ENCODE results near the gene NOTCH1. TPM values are rescaled to one million over a fixed set of nuclear protein-coding genes. Genes with fewer than 3 reads are reported as not detected.

Gene NOTCH1
- total and polyA plus RNA-seq, 2 of the 4 experiments (the other 2 are of a cell fraction), result 1.8 to 6.0 TPM

- Histone ChIP-seq H3K4me3 (ENCODE audit: insufficient read depth, low read depth, low read length) (no peak overlapping the region), H3K23ac (ENCODE audit: low read depth, low read length) (no peak overlapping the region), H3K9ac (ENCODE audit: low read depth, low read length) (no peak overlapping the region), H3K18ac (ENCODE audit: low read depth, low read length) (no peak overlapping the region), H3K27me3 (ENCODE audit: control insufficient read depth, insufficient read depth, low read length) (no peaks in the 10 kb centered on the region), H2AK5ac (ENCODE audit: low read depth, low read length) (peak overlapping the region; percentile 82; the same call in 1 of the 2 replicates), H3K79me1 (ENCODE audit: low read depth in 1 of 2, low read length in 2 of 2) (peaks cover 0 to 7% of the 10 kb centered on the region in 2 experiments; a peak in 1 of 4 replicates), H3K4me1 (ENCODE audit: control insufficient read depth, insufficient read depth, low read length) (peaks cover 21% of the 10 kb centered on the region), H4K5ac (ENCODE audit: low read depth, low read length) (no peak overlapping the region), H2BK5ac (ENCODE audit: low read depth, low read length, poor library complexity, severe bottlenecking) (no peak overlapping the region), H4K8ac (ENCODE audit: low read depth in 2 of 2, low read length in 2 of 2) (no peak overlapping the region), H3K9me1 (ENCODE audit: insufficient read depth, low read length) (peaks cover 24% of the 10 kb centered on the region), H3K27ac (ENCODE audit: insufficient read depth, low read length) (no peak overlapping the region), H2AFZ (replicated peaks; ENCODE audit: low read length, poor library complexity) (peak overlapping the region; percentile 70), H4K20me1 (ENCODE audit: insufficient read depth, low read length) (no peaks in the 10 kb centered on the region), H3K56ac (ENCODE audit: extremely low read depth, insufficient read depth, low read length) (no peak overlapping the region), H3K4ac (ENCODE audit: low read depth, low read length) (peak overlapping the region; percentile 35; the same call in 1 of the 2 replicates), H2BK15ac (ENCODE audit: low read depth, low read length) (peak overlapping the region; percentile 47; the same call in 1 of the 3 replicates), H3K36me3 (ENCODE audit: control insufficient read depth, insufficient read depth, low read length) (no peaks in the 10 kb centered on the region), H2BK120ac (ENCODE audit: low read depth, low read length) (peak overlapping the region; percentile 57; the same call in 1 of the 2 replicates), H2AK9ac (replicated peaks; ENCODE audit: low read depth, low read length, poor library complexity) (peak overlapping the region; percentile 55), H3K4me2 (ENCODE audit: low read depth, low read length) (no peak overlapping the region), H3K9me3 (ENCODE audit: control insufficient read depth, insufficient read depth, low read length) (no peaks in the 10 kb centered on the region), H2BK20ac (ENCODE audit: low read depth, low read length) (0 out of 2 replicates have a peak overlapping the region, but pooled peaks have one; percentile 6), H3K14ac (replicated peaks; ENCODE audit: low read depth, low read length) (no peak overlapping the region), H4K91ac (ENCODE audit: insufficient read depth, low read depth, low read length) (peak overlapping the region; percentile 66; the same call in 1 of the 2 replicates)
- DNase-seq (no peak), ATAC-seq (ENCODE audit: low read depth) (no peak)
- no TSS peak for BruUV-seq (replicated peaks)
- ChIA-PET CTCF (no interaction called here), POLR2A (ENCODE audit: unreplicated experiment) (no interaction called here)
- no peak for TF ChIP-seq CHD1 (IDR thresholded peaks at IDR 0.05; ENCODE audit: low read depth, low read length)
- TF ChIP-seq RCOR1 (IDR thresholded peaks at IDR 0.05; ENCODE audit: insufficient replicate concordance, low read length), result no peak
- no peak for TF ChIP-seq CTCF (conservative IDR thresholded peaks at IDR 0.05; ENCODE audit: low read depth, low read length)
- no peak for TF ChIP-seq CEBPB (IDR thresholded peaks at IDR 0.05; ENCODE audit: low read depth, low read length)
- TF ChIP-seq POLR2A (IDR thresholded peaks at IDR 0.05; ENCODE audit: low read depth, low read length), result no peak
- 78% methylated on average over 6 of the region's 26 CpGs; no CpG with 5 or more reads in 1 of the 2 experiments for WGBS, 2 experiments (ENCODE audit: extremely low coverage in 2 of 2, insufficient read length in 1 of 2)
- in situ Hi-C loops (cut with MboI; ENCODE audit: low sequenced_read_pairs) (no loop called here), dilution Hi-C loops (cut with HindIII; ENCODE audit: low sequenced_read_pairs, unreplicated experiment) (no loop called here), intact Hi-C loops (cut with micrococcal nuclease) (no loop called here)
These were observed 20.1 kb upstream of the NOTCH1 start for GRCh38 chr9:136565715-136566552.

Data from IMR-90 (cell line).